RCC 7860 (cell line): Measurements from ENCODE around the gene IHH.

Experiments used
- DNase-seq: peaks from one replicate; pipeline ENCODE4 v3.0.0-alpha.2; 2015; ENCODE audit warnings: low spot score
- FAIRE-seq: peaks from 2 replicates; lab custom pipeline; 2012; peaks lifted over from hg19 to GRCh38; lab: Jason Lieb, UNC

Gene IHH

DNA sequence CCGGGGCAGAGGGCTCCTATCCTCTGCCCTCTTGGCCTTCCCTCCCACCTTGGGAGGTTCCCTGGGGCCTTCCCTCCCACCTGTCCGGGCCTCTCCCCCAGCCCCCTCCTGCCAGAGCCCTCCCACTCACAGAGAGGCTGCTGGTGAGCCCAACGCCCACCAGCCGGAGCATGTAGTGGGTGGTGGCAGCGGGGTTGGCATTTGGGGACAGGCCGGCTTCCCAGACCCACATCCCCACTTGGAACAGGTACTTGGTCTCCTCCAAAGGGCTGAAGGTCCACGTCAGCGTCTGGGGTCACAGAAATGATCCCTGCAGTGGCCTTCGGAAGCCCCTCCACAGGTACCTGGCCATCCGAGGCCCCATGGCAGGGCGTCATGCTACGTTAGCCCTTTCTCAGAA lies 38.7 kb downstream of the IHH start:
- DNase-seq (no peak), FAIRE-seq (no peak)

DNA sequence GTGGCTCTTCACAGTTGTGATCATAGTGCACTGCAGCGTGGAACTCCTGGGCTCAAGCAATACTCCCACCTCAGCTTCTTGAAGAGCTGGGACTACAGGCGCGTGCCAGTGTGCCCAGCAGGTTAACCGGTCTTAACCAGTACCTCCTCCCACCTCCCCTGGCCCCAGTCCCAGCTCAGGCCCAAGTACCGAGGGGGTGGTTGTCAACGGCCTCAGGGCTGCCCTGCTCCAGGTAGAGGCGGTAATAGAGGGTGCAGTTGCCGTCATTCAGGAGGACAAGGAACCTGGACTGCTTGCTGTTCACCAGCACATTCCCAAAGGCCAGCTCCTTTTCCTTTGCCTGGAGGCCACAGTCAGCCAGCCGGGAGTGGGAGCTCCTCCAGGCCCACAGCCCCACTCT lies 39.1 kb downstream of the IHH start:
- no peak for FAIRE-seq
- DNase-seq: no peak

GRCh38 chr2:219020604-219021365 lies 39.9 kb downstream of the IHH start:
- no peak for DNase-seq
- no peak for FAIRE-seq

DNA sequence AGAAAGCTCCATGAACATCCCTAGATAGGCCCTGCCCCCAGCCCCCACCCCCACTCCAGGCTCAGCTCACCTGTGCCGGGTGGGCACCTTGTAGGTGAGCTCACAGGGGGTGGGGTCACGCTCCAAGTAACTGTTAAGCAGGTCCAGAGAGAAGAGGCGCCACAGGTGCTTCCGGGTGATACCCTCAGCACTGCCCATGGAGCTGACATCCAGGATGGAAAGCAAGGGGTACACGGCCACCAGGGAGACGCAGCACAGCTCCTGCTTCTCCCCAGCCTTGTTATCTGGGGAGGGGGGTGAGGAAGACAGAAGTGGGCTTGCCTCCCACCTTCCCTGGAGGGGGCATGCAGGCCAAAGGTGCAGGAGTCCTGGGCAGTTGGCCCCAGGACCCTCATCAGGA lies 41.3 kb downstream of the IHH start:
- DNase-seq (no peak), FAIRE-seq (no peak)

DNA sequence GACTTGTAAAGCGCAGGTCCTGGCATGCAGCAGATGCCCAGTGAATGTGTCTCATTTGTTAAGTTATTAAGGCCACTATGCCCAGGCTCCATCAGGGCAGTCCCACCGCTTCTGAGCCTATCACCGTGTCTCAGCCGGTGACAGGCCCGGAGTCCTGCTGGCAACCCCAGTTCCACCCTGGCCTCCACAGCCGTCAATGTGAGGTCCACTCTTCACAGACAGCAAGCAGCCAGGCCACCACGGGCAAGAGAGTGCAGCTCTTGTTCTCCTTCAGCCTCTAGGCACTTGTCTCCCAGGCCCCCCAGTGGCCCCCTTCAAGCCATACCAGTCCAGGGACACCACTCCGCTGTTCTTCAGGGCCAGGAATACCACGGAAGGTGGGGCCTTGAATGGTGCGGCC lies 42.0 kb downstream of the IHH start:
- FAIRE-seq: no peak
- DNase-seq: no peak

DNA sequence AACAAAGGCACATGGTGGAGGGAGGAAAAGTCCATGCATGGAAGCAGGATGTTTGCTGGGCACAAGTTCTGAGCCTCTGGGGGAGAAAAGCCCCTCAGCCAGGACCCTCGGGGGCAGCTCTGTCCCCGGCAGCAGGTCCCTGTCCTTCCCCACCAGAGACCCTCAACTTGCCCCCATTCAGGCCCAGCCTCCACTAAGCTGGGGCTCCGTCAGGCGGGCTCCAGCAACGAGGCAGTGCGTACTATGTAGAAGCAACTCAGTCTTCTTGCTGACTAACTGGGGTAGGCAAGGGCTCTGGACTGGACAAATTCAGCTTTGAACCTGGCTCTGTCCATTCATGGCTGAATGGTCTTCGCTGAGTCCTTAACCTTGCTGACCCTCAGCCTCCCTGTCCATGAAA lies 42.4 kb downstream of the IHH start:
- FAIRE-seq: no peak
- no peak for DNase-seq

DNA sequence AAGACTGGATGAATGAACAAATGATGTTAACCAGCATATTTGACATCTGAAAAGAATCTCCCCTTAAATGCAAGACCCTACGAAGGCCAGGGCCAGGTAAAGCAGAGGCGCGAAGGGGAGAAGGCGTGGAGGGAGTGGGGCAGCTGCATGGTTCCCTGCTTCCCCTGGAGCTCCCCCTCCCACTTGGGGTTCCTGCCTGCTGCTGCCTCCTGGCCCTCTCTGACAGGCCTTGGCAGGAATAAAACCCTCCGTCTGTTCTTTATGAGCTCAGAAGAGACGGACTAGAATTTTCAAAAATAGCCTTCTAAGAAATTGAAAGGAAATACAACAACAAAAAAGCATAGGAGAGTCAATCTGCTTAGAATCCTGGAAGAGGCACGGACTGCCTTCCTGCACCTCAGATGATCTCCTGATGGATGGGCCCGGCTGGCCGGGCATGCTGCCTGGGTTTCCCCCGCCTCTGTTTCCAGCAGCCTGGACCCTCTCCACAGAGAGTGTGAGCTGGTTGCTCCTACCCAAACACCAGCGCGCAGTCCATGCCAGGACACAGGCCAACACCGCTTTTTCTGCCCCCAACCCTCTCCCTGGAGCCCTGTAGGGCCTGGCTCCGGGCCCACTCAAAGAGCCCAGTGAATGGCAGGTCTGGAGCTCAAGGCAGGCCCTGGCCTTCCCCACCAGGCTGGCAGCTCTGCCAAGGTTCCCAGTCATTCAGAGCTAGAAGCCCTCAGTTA lies 43.4 kb downstream of the IHH start:
- FAIRE-seq (no peak), DNase-seq (no peak)

GRCh38 chr2:219016721-219017120 lies 44.0 kb downstream of the IHH start:
- FAIRE-seq (no peak), DNase-seq (no peak)

DNA sequence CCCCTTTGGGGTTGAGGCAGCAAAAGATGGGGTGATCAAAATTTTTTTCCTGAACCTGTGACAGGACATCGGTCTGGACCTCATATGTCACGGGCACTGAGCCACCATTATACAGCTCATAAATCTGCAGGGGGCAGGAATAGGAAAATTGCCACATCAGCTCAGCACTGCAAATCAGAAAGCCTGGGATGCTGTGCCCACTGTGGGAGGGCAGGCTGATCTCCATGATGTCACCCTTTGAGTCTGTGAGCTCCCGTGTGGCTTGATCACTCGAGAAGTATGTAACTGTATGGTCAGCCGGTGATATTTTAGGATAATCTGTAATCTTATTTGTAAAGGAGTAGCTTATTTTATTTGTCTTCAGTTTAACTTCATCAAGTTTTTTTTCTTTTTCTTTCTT lies 49.8 kb downstream of the IHH start:
- no peak for FAIRE-seq
- DNase-seq: no peak

GRCh38 chr2:219010162-219010756 lies 50.5 kb downstream of the IHH start:
- FAIRE-seq: no peak

GRCh38 chr2:219009294-219009693 lies 51.4 kb downstream of the IHH start:
- DNase-seq (no peak), FAIRE-seq (no peak)

More at GRCh38 chr2:219010162-219010756, 50.5 kb downstream of the IHH start:
- DNase-seq: no peak
